Ramos (cell line): Measurements from ENCODE around the gene ROR1.
"Not testable (repeated sequence)": the region's sequence is repeated elsewhere in the genome, so short reads cannot be mapped to it uniquely, and the experiment has no call there.

Source experiments
- in situ Hi-C: fragments of 300-500 bp; cut with MboI; formaldehyde crosslinking; loops from one replicate; pipeline ENCODE4 v1.14.3; 2022; ENCODE audit warnings: low sequenced_read_pairs; ENCODE audit not compliant: unreplicated experiment

ROR1 gene

DNA sequence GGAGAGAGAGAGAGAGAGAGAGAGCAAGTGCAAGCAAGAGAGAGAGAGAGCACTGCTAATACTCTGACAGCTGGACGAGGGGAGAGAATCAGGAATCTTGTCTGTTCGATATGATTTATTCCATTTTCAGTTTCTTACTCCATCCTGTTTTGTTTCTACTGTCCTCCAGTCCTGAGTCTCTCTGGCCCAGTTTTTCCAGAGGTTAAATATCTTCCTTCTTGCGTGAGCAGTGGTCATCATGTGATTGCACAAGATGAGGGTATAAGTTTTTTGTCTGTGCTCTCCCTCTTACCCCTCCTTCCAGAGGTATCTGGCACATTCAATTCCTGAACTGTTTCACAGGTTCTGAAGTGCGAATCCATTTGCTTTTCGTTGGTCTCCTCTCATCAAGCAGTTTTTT, 446.4 kb downstream of the ROR1 start:
- in situ Hi-C loops: no loop called here

DNA sequence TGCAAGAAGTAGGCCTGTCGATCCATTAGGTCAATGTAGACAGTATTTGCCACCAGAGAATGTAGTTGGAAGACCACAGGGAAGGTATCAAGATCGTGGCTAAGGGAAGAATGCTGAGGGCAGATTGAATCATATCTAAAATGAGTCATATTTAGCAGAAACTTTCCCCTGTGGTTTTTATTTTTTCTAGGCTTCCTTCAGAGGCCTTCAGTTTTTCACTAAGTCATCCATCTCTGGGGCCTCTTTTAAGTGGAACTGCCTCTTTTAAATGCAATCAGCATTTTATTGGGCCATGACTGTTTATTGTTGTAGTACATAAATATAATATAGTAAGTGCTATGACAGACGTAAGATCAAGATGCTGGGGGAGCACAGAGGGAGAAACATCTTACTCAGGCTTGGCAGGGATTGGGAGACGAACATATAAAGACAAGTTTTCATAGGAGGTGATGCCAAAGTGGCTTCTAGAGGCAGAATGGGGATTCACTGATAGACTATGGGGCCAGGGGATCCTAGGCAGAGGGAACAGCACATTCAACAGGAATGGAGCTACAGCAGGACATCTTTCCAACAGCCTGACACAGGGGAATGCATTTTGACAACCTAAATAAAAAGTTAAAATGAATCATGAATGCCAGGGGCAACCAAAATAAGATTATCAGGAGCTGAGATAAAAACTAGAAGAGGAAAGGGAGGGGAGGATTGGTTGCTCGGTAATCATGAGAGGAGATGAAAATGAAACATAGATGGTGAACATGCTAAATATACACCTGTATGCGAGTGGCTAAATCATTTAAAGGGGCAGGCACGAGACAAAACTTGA, 449.7 kb downstream of the ROR1 start:
- in situ Hi-C loops: no loop called here

DNA sequence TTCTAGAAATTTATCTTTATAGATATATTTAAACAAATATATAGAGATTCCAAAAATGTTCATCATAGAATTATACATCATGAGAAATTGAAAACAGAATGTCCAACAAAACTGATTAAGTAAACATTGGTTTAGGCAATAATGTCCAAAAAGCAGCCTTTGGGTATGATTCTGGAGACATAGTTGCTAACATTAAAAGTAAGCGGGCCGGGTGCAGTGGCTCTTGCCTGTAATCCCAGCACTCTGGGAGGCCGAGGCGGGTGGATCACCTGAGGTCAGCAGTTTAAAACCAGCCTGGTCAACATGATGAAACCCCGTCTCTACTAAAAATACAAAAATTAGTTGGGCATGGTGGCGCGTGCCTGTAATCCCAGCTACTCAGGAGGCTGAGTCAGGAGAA, 450.4 kb downstream of the ROR1 start:
- in situ Hi-C loops: not testable (repeated sequence)

DNA sequence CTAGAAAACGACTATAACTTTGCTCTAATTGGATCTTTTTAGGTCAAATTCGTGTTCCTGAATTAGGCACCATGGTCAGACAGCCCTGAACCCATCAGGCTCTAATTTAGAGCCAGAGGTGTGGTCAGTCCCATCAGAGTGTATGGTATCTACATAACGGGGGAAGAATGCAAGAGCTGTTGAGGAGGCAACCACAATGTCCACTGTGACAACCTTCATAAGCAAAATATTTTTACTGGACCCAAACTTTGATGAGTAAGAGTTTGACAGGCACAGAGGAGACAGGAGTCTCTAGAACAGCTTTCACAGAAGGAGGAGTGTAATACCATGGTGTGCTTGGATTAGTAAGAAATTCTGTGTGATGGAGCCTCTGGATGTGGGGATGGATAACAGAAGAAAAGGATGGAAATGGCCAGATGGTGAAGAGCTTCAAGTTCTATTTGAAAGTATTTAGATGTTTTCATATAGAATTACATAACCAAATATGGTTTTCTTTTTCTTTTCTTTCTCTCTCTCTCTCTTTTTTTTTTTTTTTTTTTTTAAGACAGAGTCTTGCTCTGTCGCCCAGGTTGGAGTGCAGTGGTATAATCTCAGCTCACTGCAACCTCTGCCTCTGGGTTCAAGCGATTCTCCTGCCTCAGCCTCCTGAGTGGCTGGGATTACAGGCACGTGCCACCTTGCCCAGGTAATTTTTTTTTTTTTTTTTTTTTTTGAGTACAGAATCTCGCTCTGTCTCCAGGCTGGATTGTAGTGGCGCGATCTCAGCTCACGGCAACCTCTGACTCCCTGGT, 454.5 kb downstream of the ROR1 start:
- in situ Hi-C loops: loop anchor here (25.0 kb wide), 1 partner anchor 541 kb away; no protein-coding TSS in a partner anchor

DNA sequence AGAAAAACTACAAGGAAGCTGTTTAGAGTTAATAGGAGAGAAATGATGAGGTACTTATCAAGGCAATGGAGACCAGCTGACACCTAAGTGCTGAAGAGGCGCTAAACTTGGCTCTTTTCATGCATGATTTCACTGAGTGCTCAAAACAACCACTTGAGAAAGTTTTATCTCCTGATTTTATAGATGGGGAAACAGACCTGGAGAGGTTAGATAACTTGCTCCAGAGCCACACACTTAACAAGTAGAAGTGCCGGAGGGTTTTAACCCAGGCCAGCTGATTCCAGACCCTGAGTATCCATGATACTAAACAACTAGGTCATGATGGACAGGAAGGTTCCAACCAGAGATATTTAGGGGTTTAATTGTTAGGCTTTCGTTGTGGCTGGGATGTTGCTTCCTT, 455.5 kb downstream of the ROR1 start:
- in situ Hi-C loops: loop anchor here (25.0 kb wide), 1 partner anchor 542 kb away; no protein-coding TSS in a partner anchor
